K562 treated with DMSO at 1 percent for 48 hours (cell line): ENCODE results near the gene MED16. TPM values are rescaled to one million over a fixed set of nuclear protein-coding genes. Genes with fewer than 3 reads are reported as not detected.

Source experiments
- total RNA-seq: library from RNA; unstranded; fragments of 300-600 nt; gene quantifications from 2 replicates; pipeline ENCODE4 v1.2.3, GENCODE V29; 2022; ENCODE audit warnings: low replicate concordance; ENCODE audit errors: extremely low read depth

The MED16 gene, protein sequence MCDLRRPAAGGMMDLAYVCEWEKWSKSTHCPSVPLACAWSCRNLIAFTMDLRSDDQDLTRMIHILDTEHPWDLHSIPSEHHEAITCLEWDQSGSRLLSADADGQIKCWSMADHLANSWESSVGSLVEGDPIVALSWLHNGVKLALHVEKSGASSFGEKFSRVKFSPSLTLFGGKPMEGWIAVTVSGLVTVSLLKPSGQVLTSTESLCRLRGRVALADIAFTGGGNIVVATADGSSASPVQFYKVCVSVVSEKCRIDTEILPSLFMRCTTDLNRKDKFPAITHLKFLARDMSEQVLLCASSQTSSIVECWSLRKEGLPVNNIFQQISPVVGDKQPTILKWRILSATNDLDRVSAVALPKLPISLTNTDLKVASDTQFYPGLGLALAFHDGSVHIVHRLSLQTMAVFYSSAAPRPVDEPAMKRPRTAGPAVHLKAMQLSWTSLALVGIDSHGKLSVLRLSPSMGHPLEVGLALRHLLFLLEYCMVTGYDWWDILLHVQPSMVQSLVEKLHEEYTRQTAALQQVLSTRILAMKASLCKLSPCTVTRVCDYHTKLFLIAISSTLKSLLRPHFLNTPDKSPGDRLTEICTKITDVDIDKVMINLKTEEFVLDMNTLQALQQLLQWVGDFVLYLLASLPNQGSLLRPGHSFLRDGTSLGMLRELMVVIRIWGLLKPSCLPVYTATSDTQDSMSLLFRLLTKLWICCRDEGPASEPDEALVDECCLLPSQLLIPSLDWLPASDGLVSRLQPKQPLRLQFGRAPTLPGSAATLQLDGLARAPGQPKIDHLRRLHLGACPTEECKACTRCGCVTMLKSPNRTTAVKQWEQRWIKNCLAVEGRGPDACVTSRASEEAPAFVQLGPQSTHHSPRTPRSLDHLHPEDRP
- not detected in 2 replicates for total RNA-seq

DNA sequence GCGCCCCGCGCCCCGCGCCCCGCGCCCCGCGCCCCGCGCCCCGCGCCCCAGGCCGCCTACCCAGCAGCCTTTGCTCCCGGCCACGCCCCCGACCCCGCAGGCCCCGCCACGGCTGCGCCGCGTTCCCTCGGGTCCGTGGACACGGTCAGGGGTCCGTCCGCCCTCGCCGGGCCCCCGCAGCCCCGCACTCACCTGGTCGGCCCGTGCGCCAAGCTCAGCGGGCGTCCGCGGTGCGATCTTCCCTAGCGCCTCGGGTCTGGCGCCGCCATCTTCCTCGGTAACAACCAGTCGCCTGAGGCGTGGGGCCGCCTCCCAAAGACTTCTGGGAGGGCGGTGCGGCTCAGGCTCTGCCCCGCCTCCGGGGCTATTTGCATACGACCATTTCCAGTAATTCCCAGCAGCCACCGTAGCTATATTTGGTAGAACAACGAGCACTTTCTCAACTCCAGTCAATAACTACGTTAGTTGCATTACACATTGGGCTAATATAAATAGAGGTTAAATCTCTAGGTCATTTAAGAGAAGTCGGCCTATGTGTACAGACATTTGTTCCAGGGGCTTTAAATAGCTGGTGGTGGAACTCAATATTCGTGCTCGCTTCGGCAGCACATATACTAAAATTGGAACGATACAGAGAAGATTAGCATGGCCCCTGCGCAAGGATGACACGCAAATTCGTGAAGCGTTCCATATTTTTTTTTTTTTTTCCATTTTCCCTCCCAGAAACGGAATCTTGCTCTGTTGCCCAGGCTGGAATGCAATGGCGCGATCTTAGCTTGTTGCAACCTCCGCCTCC is at the start of gene MED16, which contains the start of gene RNU6-9:
TSS of gene MED16 (minus strand) at position 294 of the 796 bp plus-strand sequence. CDS start 2,056 bp downstream, outside the sequence.
TSS of gene RNU6-9 (plus strand) at position 591 of the 796 bp plus-strand sequence.

DNA sequence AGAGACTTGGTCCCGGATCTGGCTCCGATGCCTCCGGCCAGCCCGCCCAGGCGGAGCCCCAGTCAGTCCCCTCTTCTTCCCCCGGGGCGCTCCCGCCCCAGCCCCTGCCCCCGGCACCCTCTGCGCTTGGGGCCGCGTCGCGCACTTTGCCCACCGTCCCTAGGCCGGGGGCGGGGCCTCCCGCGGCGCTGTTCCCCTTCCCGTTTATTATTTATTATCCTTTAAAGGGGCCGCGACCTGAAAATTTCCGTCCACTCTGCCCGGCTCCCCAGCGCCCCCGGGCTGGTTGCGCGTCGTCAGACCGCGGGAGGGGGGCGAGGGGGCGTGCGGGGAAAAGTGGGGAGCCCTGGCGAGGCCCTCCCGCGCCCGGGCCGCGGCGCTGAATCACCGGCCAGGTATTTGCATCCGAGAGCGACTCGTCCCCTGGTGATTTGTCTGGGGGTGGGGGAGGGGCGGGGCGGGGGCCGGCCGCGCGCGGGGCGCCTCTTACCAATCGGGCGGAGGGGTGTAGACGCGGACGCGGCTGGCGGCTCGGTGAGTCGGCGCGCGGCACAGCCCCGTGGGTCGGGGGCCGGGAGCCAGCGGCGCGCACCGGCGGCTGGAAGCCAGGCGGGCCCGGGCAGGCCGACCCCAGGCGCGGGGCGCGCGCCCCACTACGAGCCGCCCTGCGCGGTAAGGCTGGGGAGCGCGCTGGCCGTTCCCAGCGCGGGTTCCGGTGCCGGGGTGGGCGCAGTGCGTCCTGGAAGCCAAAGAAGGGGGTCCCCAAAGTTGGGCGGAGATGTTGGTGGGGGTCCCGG is 32.7 kb upstream of the MED16 start, which contains the start of gene ARID3A:
TSS of gene ARID3A (plus strand) at position 510 of the 797 bp plus-strand sequence. CDS start 3,494 bp downstream, outside the sequence.

DNA sequence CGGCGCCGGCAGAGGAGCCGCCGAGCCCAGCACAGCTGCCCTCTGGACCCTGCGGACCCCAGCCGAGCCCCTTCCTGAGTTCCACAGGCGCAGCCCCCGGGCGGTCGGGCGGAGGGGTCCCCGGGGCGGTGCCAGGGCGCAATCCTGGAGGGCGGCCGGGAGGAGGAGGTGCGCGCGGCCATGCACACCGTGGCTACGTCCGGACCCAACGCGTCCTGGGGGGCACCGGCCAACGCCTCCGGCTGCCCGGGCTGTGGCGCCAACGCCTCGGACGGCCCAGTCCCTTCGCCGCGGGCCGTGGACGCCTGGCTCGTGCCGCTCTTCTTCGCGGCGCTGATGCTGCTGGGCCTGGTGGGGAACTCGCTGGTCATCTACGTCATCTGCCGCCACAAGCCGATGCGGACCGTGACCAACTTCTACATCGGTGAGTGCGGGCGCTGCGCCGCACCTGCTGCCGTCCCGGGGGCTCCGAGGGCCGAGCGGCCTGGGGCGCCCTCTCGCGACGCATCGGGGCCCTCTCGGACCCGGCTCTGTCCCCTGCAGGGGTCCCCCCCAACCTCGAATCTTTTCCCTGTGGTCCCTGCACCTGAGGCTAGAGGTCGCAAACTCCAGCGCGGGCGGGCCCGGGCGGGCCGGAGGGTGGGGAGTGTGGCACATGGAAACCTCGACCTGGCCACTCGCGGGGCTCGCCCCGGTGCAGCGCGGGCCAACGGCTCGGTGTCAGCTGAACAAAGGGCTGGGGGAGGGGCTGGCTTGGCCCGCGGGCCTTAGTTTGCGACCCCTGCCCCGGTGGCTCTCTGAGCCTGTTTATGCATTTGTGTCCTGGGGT is 24.6 kb upstream of the MED16 start, which contains the start of gene KISS1R:
TSS of gene KISS1R (plus strand) at position 11 of the 829 bp plus-strand sequence. CDS start at position 181, 170 bp downstream.

DNA sequence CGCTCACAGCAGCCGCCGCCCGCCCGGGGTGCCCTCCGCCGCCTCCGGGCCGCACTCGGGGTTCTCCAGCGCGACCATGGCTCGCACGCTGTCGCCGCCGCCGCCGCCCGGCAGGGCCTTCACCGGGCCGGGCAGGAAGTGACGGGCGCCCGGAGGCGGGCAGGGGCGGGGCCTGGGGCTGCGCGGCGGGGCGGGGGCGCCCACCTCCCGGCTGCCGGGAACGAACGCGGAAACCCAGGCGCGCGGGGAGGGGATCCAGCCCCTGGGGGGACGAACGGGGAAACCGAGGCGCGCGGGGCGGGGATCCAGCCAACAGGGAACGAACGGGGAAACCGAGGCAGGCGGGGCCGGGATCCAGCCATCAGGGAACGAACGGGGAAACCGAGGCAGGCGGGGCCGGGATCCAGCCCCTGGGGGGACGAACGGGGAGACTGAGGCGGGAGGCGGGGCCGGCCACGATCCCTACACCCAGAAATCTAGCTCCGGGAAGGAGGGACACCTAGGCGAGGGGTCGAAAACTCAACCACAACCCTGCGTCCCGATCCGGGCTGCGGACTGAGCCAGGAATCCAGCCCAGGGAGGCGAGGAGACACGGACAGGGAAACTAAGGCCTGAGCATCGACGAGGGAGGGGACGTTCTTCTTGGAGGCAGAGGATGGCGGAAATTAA is 20.2 kb upstream of the MED16 start, which contains the start of gene R3HDM4:
TSS of gene R3HDM4 (minus strand) at position 140 of the 669 bp plus-strand sequence. CDS start at position 78, 62 bp downstream.

DNA sequence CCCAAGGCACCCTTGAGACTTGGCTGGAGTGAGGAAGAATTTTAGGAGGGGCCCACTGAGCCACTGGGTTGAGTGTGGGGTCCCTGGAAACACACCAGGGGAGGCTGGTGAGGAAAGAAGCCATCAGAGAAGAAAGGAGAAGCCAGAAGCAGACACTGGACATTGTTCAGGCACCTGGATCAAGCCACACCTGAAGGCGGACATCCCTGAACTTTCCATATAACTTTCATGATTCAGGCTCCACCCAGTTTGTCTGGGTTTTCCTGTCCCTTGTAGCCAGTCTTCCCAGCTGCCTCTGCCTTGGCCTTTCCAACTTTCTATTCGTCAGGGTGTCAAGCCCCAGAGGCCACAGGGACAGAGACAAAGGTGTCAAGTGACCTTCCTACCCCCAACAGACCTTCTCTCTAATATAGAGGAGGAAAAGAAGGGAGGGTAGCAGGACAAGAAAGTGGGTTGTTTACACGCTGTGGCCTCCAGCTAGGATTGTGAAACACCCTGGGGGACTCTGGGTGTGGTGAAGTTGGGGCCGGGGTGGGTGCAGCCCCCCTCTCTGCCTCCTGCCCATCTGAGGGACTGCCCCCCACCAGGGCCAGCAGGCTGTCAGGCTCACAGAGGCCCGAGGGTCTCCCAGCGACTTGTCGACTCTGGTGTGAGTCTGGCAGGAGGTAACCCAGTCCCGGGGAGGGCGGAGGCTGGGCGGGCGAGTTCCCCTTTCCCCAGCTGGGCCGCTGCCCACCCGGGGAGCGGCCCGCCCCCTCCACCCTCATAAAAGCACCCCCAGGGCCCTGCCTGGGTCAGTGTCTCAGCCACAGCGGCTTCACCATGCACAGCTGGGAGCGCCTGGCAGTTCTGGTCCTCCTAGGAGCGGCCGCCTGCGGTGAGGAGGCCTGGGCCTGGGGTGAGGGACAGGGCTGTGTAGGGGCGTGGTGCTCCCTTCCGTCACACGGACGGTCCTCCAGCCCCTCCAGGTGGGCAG is 33.8 kb downstream of the MED16 start, which contains the start of gene CFD:
TSS of gene CFD (plus strand) at position 797 of the 976 bp plus-strand sequence. CDS start at position 823, 26 bp downstream.

DNA sequence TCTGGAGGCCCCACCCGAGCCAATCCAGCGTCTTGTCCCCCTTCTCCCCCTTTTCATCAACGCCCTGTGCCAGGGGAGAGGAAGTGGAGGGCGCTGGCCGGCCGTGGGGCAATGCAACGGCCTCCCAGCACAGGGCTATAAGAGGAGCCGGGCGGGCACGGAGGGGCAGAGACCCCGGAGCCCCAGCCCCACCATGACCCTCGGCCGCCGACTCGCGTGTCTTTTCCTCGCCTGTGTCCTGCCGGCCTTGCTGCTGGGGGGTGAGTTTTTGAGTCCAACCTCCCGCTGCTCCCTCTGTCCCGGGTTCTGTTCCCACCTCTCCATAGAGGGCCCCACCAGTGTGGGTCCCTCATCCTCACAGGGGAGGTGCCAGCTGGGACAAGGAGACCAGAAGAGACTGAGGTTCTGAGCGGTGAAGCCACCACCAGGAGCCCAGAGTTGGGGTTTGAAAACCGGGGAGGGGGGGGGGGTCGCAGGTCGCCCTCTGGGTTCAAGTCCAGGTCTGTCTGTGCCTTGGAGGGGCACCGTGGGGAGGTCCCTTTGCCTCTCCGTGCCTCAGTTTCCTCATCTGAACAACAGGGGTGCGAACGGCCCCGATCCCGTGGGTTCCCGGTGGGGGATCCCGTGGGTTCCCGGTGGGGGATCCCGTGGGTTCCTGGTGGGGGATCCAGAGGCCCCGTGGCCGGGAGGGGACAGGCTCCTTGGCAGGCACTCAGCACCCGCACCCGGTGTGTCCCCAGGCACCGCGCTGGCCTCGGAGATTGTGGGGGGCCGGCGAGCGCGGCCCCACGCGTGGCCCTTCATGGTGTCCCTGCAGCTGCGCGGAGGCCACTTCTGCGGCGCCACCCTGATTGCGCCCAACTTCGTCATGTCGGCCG is 40.6 kb downstream of the MED16 start, which contains the start of gene ELANE:
TSS of gene ELANE (plus strand) at position 168 of the 878 bp plus-strand sequence. CDS start at position 194, 26 bp downstream.

DNA sequence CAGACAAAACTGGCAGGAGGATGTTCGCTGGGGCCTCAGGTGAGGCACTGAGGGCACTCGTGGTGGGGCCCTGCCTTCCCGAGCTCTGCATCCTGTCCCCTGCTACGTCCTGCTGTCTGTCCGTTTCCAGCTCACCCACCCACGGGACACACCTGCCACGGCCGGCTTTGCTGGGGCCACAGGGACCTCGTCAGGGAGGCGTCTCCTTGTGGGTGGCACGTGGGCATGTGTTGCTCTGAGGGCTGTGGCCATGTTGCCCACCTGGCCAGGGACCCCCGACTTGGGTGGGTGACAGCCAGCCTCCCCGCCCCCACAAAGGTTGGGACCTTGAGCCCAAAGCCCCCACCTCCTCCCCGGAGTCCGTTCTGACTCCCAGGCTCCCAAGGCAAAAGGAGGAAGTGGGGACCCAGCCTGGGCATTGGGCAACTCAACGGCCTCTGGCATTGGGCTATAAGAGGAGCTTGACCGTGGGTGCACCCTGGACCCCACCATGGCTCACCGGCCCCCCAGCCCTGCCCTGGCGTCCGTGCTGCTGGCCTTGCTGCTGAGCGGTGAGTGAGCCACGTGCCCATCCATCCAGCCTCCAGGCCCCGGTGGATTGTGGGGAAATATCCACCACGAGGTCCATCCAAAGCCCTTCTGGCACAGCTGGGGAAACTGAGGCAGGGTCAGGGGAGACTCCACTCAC is 52.3 kb downstream of the MED16 start, which contains the start of gene PRTN3:
TSS of gene PRTN3 (plus strand) at position 481 of the 688 bp plus-strand sequence. CDS start at position 491, 10 bp downstream.

DNA sequence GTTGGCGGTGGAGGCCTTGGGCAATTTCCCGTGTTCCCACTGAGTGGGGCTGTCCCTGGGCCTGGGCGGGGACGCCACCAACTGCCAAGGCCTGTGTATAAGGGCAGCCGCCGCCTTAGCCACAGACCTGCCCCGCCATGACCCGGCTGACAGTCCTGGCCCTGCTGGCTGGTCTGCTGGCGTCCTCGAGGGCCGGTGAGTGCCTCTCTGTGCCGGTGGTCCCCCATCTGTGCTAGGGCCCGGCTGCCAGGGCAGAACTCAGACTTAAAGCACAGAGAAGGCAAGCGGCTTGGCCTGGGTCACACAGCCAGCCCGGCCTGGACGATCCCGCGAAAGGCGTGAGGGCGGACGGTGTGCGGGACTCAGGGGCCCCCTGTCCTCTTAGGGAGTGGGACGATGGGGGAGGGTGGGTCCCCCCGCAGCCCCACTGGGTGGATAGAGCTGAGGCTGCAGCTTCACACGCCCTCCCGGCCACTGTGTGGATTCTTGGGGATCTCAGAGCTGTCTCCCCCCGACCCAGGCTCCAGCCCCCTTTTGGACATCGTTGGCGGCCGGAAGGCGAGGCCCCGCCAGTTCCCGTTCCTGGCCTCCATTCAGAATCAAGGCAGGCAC is 65.2 kb downstream of the MED16 start, which contains the start of gene AZU1:
TSS of gene AZU1 (plus strand) at position 128 of the 612 bp plus-strand sequence. CDS start at position 138, 10 bp downstream.

DNA sequence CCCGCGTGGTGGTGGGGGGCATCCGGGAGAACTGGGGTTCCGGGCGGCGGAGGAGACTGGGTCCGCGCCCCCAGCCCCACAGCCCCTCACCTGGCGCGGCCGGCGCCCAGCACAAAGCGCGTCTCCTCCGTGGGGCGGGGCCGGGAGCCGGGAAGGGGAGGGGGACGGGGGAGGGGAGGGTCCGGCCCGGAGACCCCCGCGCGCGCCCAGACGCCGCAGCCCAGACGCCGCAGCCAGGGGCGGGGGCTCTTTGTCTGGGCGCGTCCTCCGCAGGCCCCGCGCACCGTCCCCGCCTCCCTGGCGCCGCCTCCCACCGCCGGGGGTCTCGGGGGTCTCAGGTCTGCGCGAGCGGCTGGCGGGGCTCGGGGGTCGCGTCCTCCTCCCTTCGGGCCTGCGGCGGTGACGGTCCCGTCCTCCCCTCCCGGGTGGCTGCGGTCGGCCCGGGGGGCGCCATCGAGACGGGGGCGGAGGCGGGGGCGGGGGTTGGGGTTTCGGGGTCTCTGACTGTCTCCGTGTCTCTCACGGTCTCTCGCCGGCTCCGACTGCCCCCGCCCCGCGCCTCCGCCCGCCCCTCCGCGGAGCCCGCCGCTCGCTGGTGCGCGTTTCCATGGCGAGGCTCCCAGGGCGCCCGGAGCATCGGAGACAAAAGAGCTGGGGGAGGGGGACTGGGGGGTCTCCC is 71.0 kb downstream of the MED16 start, which contains the start of gene PLPPR3:
TSS of gene PLPPR3 (minus strand) at position 131 of the 679 bp plus-strand sequence. CDS start 396 bp downstream, outside the sequence.

Other genes with a start within 250 kb of the MED16 start
- 251 TPM in 1 of 2 replicates, not detected in the other for gene RNF126, start 230.0 kb downstream of the MED16 start, total RNA-seq
- not detected in 2 replicates for gene FSTL3, start 216.8 kb downstream of the MED16 start, total RNA-seq
- gene PRSS57, start 197.7 kb downstream of the MED16 start, total RNA-seq, result not detected in 2 replicates
- gene PALM, start 184.3 kb downstream of the MED16 start, total RNA-seq, result not detected in 2 replicates
- gene MISP, start 142.1 kb downstream of the MED16 start, total RNA-seq, result not detected in 2 replicates
- 250 TPM in 1 of 2 replicates, not detected in the other for gene PTBP1, start 95.7 kb downstream of the MED16 start, total RNA-seq
- not detected in 2 replicates for gene PLPPR3, start 71.2 kb downstream of the MED16 start, total RNA-seq
- not detected in 2 replicates for gene AZU1, start 65.3 kb downstream of the MED16 start, total RNA-seq
- gene PRTN3, start 52.2 kb downstream of the MED16 start, total RNA-seq, result not detected in 2 replicates
- not detected in 2 replicates for gene ELANE, start 40.9 kb downstream of the MED16 start, total RNA-seq
- gene CFD, start 33.5 kb downstream of the MED16 start, total RNA-seq, result not detected in 2 replicates
- not detected in 2 replicates for gene RNU6-9, start 297 bp upstream of the MED16 start, total RNA-seq
- not detected in 2 replicates for gene R3HDM4, start 20.0 kb upstream of the MED16 start, total RNA-seq
- gene KISS1R, start 24.1 kb upstream of the MED16 start, total RNA-seq, result not detected in 2 replicates
- gene ARID3A, start 32.8 kb upstream of the MED16 start, total RNA-seq, result not detected in 2 replicates
- gene WDR18, start 91.2 kb upstream of the MED16 start, total RNA-seq, result not detected in 2 replicates
- not detected in 2 replicates for gene GRIN3B, start 107.2 kb upstream of the MED16 start, total RNA-seq
- gene TMEM259, start 127.9 kb upstream of the MED16 start, total RNA-seq, result 230 TPM in 1 of 2 replicates, not detected in the other
- not detected in 2 replicates for gene RNU6-2, start 128.3 kb upstream of the MED16 start, total RNA-seq
- not detected in 2 replicates for gene CNN2, start 133.4 kb upstream of the MED16 start, total RNA-seq
- gene ABCA7, start 146.9 kb upstream of the MED16 start, total RNA-seq, result 154 TPM in 1 of 2 replicates, not detected in the other
- 355 TPM in 1 of 2 replicates, not detected in the other for gene ARHGAP45, start 174.0 kb upstream of the MED16 start, total RNA-seq
- gene POLR2E, start 202.2 kb upstream of the MED16 start, total RNA-seq, result 472 TPM in 1 of 2 replicates, not detected in the other
- gene GPX4, start 210.8 kb upstream of the MED16 start, total RNA-seq, result not detected in 2 replicates